ENCODE measurements around the gene TJP1. TPM values are rescaled to one million over a fixed set of nuclear protein-coding genes. Genes with fewer than 3 reads are reported as not detected.

Gene TJP1
- total RNA-seq, 1 experiment from 2014 or later, result 67.0 TPM

DNA sequence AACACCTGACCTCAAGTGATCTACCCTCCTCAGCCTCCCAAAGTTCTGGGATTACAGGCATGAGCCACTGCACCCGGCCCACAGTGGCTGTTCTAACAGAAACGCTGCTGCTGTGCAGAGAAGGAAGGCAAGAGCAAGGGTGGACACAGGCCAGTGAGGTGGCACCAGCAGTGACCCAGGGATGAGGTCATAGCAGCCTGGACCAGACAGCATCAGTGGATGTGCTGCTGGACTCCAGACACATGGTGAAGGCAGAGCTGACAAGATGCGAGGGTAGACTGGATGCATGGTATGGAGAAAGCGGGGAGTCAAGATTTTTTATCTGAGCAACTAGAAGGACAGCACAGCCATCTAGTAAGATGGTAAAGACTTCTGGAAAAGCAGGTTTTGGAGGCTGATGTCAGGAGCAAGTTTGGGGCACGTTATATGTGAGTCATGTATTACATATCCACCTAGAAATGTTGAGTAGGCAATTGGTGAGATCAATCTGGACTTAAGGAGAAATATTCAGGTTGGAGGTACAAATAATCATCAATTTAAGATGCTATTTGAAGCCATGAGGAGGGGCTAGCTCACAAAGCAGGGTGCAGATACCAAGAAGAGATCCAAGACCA is 22.1 kb upstream of the TJP1 start:
- H3F3A ChIP-seq (ENCODE audit: low read length, unreplicated experiment), result peaks cover 5% of the 10 kb centered on the region
- DNase-seq, result peak; percentile 95
- H3K4me2 ChIP-seq (ENCODE audit: low read length), result peak overlapping the region; percentile 75
- H3K36me3 ChIP-seq (ENCODE audit: low read depth, low read length), result no peaks in the 10 kb centered on the region
- intact Hi-C loops (cut with micrococcal nuclease), result loop anchor here (2.0 kb wide), 1 partner anchor 16 kb away; no protein-coding TSS in a partner anchor
- H4K20me1 ChIP-seq (ENCODE audit: low read length), result no peaks in the 10 kb centered on the region
- TSS peak; percentile 32 for BruUV-seq (replicated peaks)
- H3K4me3 ChIP-seq (ENCODE audit: low read length), result peak overlapping the region; percentile 29; the same call in 1 of the 2 replicates
- H3K9me2 ChIP-seq (replicated peaks; ENCODE audit: low read length), result no peaks in the 10 kb centered on the region
- ChIA-PET CTCF (no interaction called here), POLR2A (ENCODE audit: unreplicated experiment) (interaction anchor here (0.6 kb wide), 1 partner anchor 82 kb away, joined by 3 read pairs; no protein-coding TSS in a partner anchor)
- TF ChIP-seq EZH2phosphoT487 (IDR thresholded peaks at IDR 0.05; ENCODE audit: borderline replicate concordance, low read length), result no peak
- no peak for TF ChIP-seq EZH2 (IDR thresholded peaks at IDR 0.05; ENCODE audit: low read length, unreplicated experiment)
- TF ChIP-seq, protein P1, sequence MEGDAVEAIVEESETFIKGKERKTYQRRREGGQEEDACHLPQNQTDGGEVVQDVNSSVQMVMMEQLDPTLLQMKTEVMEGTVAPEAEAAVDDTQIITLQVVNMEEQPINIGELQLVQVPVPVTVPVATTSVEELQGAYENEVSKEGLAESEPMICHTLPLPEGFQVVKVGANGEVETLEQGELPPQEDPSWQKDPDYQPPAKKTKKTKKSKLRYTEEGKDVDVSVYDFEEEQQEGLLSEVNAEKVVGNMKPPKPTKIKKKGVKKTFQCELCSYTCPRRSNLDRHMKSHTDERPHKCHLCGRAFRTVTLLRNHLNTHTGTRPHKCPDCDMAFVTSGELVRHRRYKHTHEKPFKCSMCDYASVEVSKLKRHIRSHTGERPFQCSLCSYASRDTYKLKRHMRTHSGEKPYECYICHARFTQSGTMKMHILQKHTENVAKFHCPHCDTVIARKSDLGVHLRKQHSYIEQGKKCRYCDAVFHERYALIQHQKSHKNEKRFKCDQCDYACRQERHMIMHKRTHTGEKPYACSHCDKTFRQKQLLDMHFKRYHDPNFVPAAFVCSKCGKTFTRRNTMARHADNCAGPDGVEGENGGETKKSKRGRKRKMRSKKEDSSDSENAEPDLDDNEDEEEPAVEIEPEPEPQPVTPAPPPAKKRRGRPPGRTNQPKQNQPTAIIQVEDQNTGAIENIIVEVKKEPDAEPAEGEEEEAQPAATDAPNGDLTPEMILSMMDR (conservative IDR thresholded peaks at IDR 0.05; ENCODE audit: low read depth, low read length), result no peak
- H3K9me3 ChIP-seq (ENCODE audit: low read length), result no peaks in the 10 kb centered on the region
- peak overlapping the region; percentile 39 for H3K9ac ChIP-seq (ENCODE audit: low read length)
- H3K27me3 ChIP-seq (ENCODE audit: low read length), result no peaks in the 10 kb centered on the region
- H3K27ac ChIP-seq (ENCODE audit: low read length), result peak overlapping the region; percentile 83
- H3K79me2 ChIP-seq (ENCODE audit: low read length), result no peaks in the 10 kb centered on the region
- peaks cover 41% of the 10 kb centered on the region for H3K4me1 ChIP-seq (ENCODE audit: insufficient read depth, low read length)
- no peak overlapping the region for H2AFZ ChIP-seq (ENCODE audit: low read length)
- ATAC-seq, result peak; percentile 43

DNA sequence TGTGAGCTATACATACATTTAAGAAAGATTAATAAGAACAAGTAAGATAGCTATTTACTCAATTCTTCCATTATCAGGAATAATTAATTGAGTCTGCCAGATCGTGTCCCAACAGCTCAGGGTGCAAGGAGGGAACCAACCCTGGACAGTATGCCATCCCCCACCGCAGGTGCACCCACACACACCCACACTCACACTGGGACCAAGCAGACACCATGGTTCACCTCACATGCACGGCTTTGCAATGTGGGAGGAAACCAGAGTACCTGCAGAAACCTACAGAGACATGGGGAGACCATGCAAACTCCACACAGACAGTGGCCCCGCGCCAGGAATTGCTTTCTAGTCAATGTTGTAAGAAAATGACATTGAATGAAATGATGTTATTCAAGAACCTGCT is 20.0 kb upstream of the TJP1 start:
- Histone ChIP-seq H3K36me3 (ENCODE audit: low read depth, low read length) (no peaks in the 10 kb centered on the region), H3K4me1 (ENCODE audit: insufficient read depth, low read length) (peaks cover 28% of the 10 kb centered on the region), H2AFZ (ENCODE audit: low read length) (no peak overlapping the region), H3K9ac (ENCODE audit: low read length) (no peak overlapping the region), H3K9me3 (ENCODE audit: low read length) (no peaks in the 10 kb centered on the region), H3K9me2 (replicated peaks; ENCODE audit: low read length) (no peaks in the 10 kb centered on the region), H3K79me2 (ENCODE audit: low read length) (no peaks in the 10 kb centered on the region), H3K4me3 (ENCODE audit: low read length) (no peak overlapping the region), H3F3A (ENCODE audit: low read length, unreplicated experiment) (no peaks in the 10 kb centered on the region), H3K4me2 (ENCODE audit: low read length) (no peak overlapping the region), H4K20me1 (ENCODE audit: low read length) (no peaks in the 10 kb centered on the region), H3K27me3 (ENCODE audit: low read length) (no peaks in the 10 kb centered on the region), H3K27ac (ENCODE audit: low read length) (no peak overlapping the region)
- ChIA-PET POLR2A (ENCODE audit: unreplicated experiment) (no interaction called here), CTCF (no interaction called here)
- ATAC-seq (no peak), DNase-seq (no peak)
- TF ChIP-seq, protein P1 (conservative IDR thresholded peaks at IDR 0.05; ENCODE audit: low read depth, low read length), result no peak
- TF ChIP-seq EZH2phosphoT487 (IDR thresholded peaks at IDR 0.05; ENCODE audit: borderline replicate concordance, low read length), result no peak
- TF ChIP-seq EZH2 (IDR thresholded peaks at IDR 0.05; ENCODE audit: low read length, unreplicated experiment), result no peak
- intact Hi-C loops (cut with micrococcal nuclease), result no loop called here
- no TSS peak for BruUV-seq (replicated peaks)

DNA sequence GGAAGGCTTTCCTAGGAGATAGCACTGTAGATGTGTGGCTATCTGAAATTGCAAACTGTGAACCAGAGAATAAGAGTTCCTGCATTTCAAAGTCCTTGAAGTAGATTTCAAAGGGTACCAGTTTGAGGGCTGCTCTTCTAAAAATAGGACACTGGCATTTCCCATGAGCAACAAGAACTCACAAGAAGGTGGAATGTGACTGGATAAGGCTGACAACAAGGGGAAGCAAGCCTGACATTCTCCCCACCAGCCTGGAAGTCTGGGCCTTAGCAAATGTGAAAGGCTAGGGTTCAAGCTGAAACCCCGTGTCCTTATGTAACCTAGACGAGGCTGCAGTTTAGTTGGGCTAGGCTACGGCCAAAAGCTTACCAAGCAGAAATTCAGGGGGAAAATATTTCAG is 18.7 kb upstream of the TJP1 start:
- TF ChIP-seq EZH2 (IDR thresholded peaks at IDR 0.05; ENCODE audit: low read length, unreplicated experiment), result no peak
- no peak for TF ChIP-seq EZH2phosphoT487 (IDR thresholded peaks at IDR 0.05; ENCODE audit: borderline replicate concordance, low read length)
- TF ChIP-seq, protein P1 (conservative IDR thresholded peaks at IDR 0.05; ENCODE audit: low read depth, low read length), result no peak
- no peaks in the 10 kb centered on the region for H4K20me1 ChIP-seq (ENCODE audit: low read length)
- H3K27me3 ChIP-seq (ENCODE audit: low read length), result no peaks in the 10 kb centered on the region
- no peaks in the 10 kb centered on the region for H3K9me2 ChIP-seq (replicated peaks; ENCODE audit: low read length)
- no peaks in the 10 kb centered on the region for H3K79me2 ChIP-seq (ENCODE audit: low read length)
- CTCF ChIA-PET, result no interaction called here
- H3K27ac ChIP-seq (ENCODE audit: low read length), result no peak overlapping the region
- H3K9ac ChIP-seq (ENCODE audit: low read length), result no peak overlapping the region
- no peak overlapping the region for H3K4me2 ChIP-seq (ENCODE audit: low read length)
- H3K4me3 ChIP-seq (ENCODE audit: low read length), result no peak overlapping the region
- H3K9me3 ChIP-seq (ENCODE audit: low read length), result no peaks in the 10 kb centered on the region
- intact Hi-C loops (cut with micrococcal nuclease), result no loop called here
- no TSS peak for BruUV-seq (replicated peaks)
- ATAC-seq (no peak), DNase-seq (no peak)
- H2AFZ ChIP-seq (ENCODE audit: low read length), result no peak overlapping the region
- POLR2A ChIA-PET (ENCODE audit: unreplicated experiment), result no interaction called here
- no peaks in the 10 kb centered on the region for H3F3A ChIP-seq (ENCODE audit: low read length, unreplicated experiment)
- H3K36me3 ChIP-seq (ENCODE audit: low read depth, low read length), result no peaks in the 10 kb centered on the region
- peaks cover 28% of the 10 kb centered on the region for H3K4me1 ChIP-seq (ENCODE audit: insufficient read depth, low read length)

Measured in PC-3 (cell line).